ENCODE results near the gene ST3GAL3.

ST3GAL3 gene

GRCh38 chr1:43805340-43805739 lies 98.0 kb downstream of the ST3GAL3 start:
- H3K4me3 ChIP-seq (ENCODE audit: low read depth, low read length), result no peak overlapping the region
- TF ChIP-seq MYC (IDR thresholded peaks at IDR 0.05; ENCODE audit: low read depth, low read length) (no peak), POLR2A (IDR thresholded peaks at IDR 0.05; ENCODE audit: extremely low read depth, insufficient read length) (no peak)
- TF ChIP-seq, protein P1, sequence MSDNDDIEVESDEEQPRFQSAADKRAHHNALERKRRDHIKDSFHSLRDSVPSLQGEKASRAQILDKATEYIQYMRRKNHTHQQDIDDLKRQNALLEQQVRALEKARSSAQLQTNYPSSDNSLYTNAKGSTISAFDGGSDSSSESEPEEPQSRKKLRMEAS (IDR thresholded peaks at IDR 0.05; ENCODE audit: low read depth, low read length), result no peak
- TF ChIP-seq, protein P2, sequence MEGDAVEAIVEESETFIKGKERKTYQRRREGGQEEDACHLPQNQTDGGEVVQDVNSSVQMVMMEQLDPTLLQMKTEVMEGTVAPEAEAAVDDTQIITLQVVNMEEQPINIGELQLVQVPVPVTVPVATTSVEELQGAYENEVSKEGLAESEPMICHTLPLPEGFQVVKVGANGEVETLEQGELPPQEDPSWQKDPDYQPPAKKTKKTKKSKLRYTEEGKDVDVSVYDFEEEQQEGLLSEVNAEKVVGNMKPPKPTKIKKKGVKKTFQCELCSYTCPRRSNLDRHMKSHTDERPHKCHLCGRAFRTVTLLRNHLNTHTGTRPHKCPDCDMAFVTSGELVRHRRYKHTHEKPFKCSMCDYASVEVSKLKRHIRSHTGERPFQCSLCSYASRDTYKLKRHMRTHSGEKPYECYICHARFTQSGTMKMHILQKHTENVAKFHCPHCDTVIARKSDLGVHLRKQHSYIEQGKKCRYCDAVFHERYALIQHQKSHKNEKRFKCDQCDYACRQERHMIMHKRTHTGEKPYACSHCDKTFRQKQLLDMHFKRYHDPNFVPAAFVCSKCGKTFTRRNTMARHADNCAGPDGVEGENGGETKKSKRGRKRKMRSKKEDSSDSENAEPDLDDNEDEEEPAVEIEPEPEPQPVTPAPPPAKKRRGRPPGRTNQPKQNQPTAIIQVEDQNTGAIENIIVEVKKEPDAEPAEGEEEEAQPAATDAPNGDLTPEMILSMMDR (IDR thresholded peaks at IDR 0.05; ENCODE audit: low read depth, low read length), result no peak
- no peak for DNase-seq (ENCODE audit: low read depth)

- TF ChIP-seq POLR2A (IDR thresholded peaks at IDR 0.05; ENCODE audit: extremely low read depth, insufficient read length) (no peak), MYC (IDR thresholded peaks at IDR 0.05; ENCODE audit: low read depth, low read length) (no peak)
- TF ChIP-seq, protein P1 (IDR thresholded peaks at IDR 0.05; ENCODE audit: low read depth, low read length), result no peak
- TF ChIP-seq, protein P2 (IDR thresholded peaks at IDR 0.05; ENCODE audit: low read depth, low read length), result no peak
- no peak for DNase-seq (ENCODE audit: low read depth)
- H3K4me3 ChIP-seq (ENCODE audit: low read depth, low read length), result no peak overlapping the region
Measured at GRCh38 chr1:43806183-43806582, 98.8 kb downstream of the ST3GAL3 start.

DNA sequence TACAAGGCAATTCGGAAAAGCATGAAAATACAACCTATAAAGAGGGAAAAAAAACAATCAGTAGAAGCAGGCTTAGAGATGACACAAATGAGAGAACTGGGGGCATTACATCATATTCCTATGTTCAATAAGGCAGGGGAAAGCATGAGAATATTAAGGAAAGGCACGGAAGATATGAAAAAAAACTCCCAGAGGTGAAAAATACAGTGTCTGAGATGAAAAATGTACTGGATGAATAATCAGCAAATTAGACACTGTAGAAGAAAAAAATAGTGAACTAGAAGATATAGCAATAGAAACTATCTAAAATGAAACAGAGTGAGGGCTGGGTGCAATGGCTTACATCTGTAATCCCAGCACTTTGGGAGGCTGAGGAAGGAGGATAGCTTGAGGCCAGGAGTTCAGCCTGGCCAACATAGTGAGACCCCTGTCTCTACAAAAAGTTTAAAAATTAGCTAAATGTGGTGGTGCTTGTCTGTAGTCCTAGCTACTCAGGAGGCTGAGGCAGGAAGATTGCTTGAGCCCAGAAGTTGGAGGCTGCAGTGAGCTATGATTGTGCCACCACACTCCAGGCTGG lies 101.8 kb downstream of the ST3GAL3 start:
- TF ChIP-seq POLR2A (IDR thresholded peaks at IDR 0.05; ENCODE audit: extremely low read depth, insufficient read length) (no peak), MYC (IDR thresholded peaks at IDR 0.05; ENCODE audit: low read depth, low read length) (no peak)
- TF ChIP-seq, protein P1 (IDR thresholded peaks at IDR 0.05; ENCODE audit: low read depth, low read length), result no peak
- TF ChIP-seq, protein P2 (IDR thresholded peaks at IDR 0.05; ENCODE audit: low read depth, low read length), result no peak
- DNase-seq (ENCODE audit: low read depth), result no peak

DNA sequence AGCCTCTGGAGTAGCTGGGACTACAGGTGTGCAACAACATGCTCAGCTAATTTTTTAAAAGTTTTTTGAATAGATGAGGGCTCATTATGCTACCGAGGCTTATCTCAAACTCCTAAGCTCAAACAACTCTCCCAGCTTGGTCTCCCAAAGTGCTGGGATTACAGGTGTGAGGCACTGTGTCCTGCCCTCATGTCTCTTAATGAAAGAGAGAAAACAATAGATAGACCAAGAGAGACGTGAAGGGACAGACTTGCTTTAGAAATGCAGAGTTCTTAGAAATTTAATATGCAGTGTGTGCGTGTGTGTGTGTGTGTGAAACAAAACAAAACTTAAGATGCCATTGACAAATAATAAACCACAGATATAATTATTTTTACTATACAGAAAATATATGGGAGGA lies 105.2 kb downstream of the ST3GAL3 start:
- DNase-seq (ENCODE audit: low read depth), result no peak
- TF ChIP-seq, protein P2 (IDR thresholded peaks at IDR 0.05; ENCODE audit: low read depth, low read length), result no peak
- TF ChIP-seq MYC (IDR thresholded peaks at IDR 0.05; ENCODE audit: low read depth, low read length) (no peak), POLR2A (IDR thresholded peaks at IDR 0.05; ENCODE audit: extremely low read depth, insufficient read length) (no peak)
- TF ChIP-seq, protein P1 (IDR thresholded peaks at IDR 0.05; ENCODE audit: low read depth, low read length), result no peak
- no peak overlapping the region for H3K4me3 ChIP-seq (ENCODE audit: low read depth, low read length)

More for the DNA sequence above, 101.8 kb downstream of the ST3GAL3 start:
- H3K4me3 ChIP-seq (ENCODE audit: low read depth, low read length), result no peak overlapping the region

DNA sequence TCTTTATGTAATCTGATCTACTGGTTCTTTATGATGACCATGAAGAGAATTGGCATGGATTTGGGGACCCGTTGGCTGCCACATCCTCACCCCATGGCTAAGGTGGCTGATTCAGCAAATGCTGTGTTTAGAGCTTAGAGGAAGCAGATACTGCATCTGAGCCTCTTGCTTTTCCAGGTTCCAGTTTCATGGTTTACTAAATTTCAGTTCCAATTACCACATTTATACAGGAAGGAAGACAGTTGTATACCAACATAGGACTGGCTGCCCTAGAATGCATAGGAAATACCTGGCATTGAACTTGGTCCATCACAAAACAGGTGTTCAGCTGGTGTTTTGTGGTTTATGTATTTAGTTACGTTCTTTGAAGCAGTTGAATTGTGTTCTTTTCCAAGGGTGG lies 107.1 kb downstream of the ST3GAL3 start:
- DNase-seq (ENCODE audit: low read depth), result no peak
- H3K4me3 ChIP-seq (ENCODE audit: low read depth, low read length), result no peak overlapping the region
- TF ChIP-seq MYC (IDR thresholded peaks at IDR 0.05; ENCODE audit: low read depth, low read length) (no peak), POLR2A (IDR thresholded peaks at IDR 0.05; ENCODE audit: extremely low read depth, insufficient read length) (no peak)
- TF ChIP-seq, protein P1 (IDR thresholded peaks at IDR 0.05; ENCODE audit: low read depth, low read length), result no peak
- TF ChIP-seq, protein P2 (IDR thresholded peaks at IDR 0.05; ENCODE audit: low read depth, low read length), result no peak

Measured in NB4 (cell line).